Measurements from ENCODE around the gene POLN.

DNA sequence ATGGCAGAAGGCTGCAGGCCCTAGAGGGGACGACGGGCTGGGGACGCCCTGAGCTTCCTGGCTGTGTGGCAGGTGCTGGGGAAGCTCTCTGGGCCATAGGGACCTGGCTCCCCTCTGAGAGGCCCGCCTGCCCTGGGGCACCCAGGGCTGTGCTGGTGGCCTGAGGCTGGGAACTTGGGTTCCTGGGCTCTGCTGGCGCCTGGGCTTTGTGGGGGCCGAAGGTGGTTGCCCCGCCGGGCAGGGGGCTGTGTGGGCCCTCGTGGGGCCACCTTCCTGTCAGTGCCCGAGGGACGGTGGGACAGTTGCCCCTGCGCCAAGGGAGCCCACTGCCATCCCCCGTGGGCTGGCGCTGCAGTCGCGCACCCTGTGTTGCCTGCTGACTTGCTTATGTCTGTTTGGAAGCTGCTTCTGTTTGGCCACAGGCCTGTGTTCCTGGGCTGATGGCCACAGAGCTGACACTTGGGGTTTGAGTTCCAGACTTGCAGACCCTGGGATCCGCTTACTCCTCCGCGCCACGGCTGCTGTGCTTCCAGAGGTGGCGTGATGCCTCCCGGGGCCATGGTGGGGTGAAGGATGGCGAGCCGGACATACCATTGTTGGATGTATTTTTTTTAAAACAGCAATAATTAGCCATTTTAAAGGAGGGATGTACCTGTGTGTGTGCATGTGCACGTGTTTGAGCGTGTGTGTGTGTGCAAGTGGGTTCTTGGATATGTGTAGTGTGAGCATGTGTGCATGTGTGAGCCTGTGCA is 174.3 kb downstream of the POLN start:
- TF ChIP-seq, protein P1, sequence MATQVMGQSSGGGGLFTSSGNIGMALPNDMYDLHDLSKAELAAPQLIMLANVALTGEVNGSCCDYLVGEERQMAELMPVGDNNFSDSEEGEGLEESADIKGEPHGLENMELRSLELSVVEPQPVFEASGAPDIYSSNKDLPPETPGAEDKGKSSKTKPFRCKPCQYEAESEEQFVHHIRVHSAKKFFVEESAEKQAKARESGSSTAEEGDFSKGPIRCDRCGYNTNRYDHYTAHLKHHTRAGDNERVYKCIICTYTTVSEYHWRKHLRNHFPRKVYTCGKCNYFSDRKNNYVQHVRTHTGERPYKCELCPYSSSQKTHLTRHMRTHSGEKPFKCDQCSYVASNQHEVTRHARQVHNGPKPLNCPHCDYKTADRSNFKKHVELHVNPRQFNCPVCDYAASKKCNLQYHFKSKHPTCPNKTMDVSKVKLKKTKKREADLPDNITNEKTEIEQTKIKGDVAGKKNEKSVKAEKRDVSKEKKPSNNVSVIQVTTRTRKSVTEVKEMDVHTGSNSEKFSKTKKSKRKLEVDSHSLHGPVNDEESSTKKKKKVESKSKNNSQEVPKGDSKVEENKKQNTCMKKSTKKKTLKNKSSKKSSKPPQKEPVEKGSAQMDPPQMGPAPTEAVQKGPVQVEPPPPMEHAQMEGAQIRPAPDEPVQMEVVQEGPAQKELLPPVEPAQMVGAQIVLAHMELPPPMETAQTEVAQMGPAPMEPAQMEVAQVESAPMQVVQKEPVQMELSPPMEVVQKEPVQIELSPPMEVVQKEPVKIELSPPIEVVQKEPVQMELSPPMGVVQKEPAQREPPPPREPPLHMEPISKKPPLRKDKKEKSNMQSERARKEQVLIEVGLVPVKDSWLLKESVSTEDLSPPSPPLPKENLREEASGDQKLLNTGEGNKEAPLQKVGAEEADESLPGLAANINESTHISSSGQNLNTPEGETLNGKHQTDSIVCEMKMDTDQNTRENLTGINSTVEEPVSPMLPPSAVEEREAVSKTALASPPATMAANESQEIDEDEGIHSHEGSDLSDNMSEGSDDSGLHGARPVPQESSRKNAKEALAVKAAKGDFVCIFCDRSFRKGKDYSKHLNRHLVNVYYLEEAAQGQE (IDR thresholded peaks at IDR 0.05; ENCODE audit: insufficient read depth in 1 of 2, low read depth in 2 of 2, low read length in 2 of 2), result no peak
- TF ChIP-seq POLR2AphosphoS5 (IDR thresholded peaks at IDR 0.05; ENCODE audit: low read depth, low read length), result no peak
- no peak for TF ChIP-seq TAF1 (IDR thresholded peaks at IDR 0.05; ENCODE audit: borderline replicate concordance, insufficient read depth, low read length)
- TF ChIP-seq SIN3A (IDR thresholded peaks at IDR 0.05; ENCODE audit: borderline replicate concordance, insufficient read depth, low read length), result no peak
- no peak for TF ChIP-seq FOXP2 (optimal IDR thresholded peaks at IDR 0.05; ENCODE audit: borderline replicate concordance, extremely low read depth, extremely low read length, insufficient read depth)
